Thyroid gland (tissue), 4 donors: ENCODE data around the gene SLX4. TPM values are rescaled to one million over a fixed set of nuclear protein-coding genes. Genes with fewer than 3 reads are reported as not detected.

ENCODE experiments used
- DNase-seq, 2 donors: peaks; one replicate each; pipeline ENCODE4 v3.0.0-alpha.2; 2019
- H3K27ac ChIP-seq, 3 donors: fragments of 200-600 bp; sonication (generic); 1 replicate in 2 of 3; 2 replicates in 1 of 3; pipeline ENCODE4 v1.5.1; 2016 to 2019; ENCODE audit warnings: mild to moderate bottlenecking in 1 of 3, moderate library complexity in 1 of 3
- H3K27me3 ChIP-seq: fragments of 200-600 bp; sonication (generic); one replicate; pipeline ENCODE4 v1.5.1; 2019
- H3K36me3 ChIP-seq, 2 donors: fragments of 200-600 bp; sonication (generic); one replicate each; pipeline ENCODE4 v1.5.1; 2016 to 2019
- H3K4me1 ChIP-seq, 2 donors: fragments of 200-600 bp; sonication (generic); one replicate each; pipeline ENCODE4 v1.5.1; 2017 to 2019
- H3K4me3 ChIP-seq, 3 donors: fragments of 200-600 bp; sonication (generic); replicated peaks in 1 of 3; 1 replicate in 2 of 3; 2 replicates in 1 of 3; pipeline ENCODE4 v1.5.1; 2016; ENCODE audit warnings: mild to moderate bottlenecking in 1 of 3
- H3K9me3 ChIP-seq: fragments of 200-600 bp; sonication (generic); one replicate; pipeline ENCODE4 v1.5.1; 2017
- POLR2A ChIP-seq, 2 donors: fragments of 450-650 bp; IDR thresholded peaks; one replicate each; pipeline ENCODE4 v1.6.1; 2017; ENCODE audit warnings: antibody characterized with exemption in 2 of 2, mild to moderate bottlenecking in 2 of 2, moderate library complexity in 1 of 2
- WGBS, 2 donors: methylation state at CpG; one replicate each; pipeline ENCODE4 v1.1.5; 2017; 5-methylcytosine and 5-hydroxymethylcytosine counted together
- intact Hi-C: fragments of 100-400 bp; cut with DNase I; formaldehyde crosslinking; loops from one replicate; pipeline ENCODE4 v1.15.1; 2023
- total RNA-seq, 4 donors: library from RNA; depleted of rRNA; stranded (reverse); fragments of >200 nt; gene quantifications; one replicate each; pipeline ENCODE4 v1.2.3, GENCODE V29; 2016
- TF ChIP-seq, protein P1 (sequence below), 6 experiments: fragments of 200-600 bp in 3 of 6; fragments of 450-650 bp in 3 of 6; sonication (generic) in 3 of 6; IDR thresholded peaks; one replicate each; pipeline ENCODE4 v1.5.1; 2016 to 2019; ENCODE audit warnings: antibody characterized with exemption in 6 of 6, mild to moderate bottlenecking in 2 of 6, inconsistent platforms in 1 of 6, moderate library complexity in 1 of 6

The SLX4 gene
- total RNA-seq, 4 donors from 2014 or later: 2.7 to 4.9 (median 4.5) TPM

DNA sequence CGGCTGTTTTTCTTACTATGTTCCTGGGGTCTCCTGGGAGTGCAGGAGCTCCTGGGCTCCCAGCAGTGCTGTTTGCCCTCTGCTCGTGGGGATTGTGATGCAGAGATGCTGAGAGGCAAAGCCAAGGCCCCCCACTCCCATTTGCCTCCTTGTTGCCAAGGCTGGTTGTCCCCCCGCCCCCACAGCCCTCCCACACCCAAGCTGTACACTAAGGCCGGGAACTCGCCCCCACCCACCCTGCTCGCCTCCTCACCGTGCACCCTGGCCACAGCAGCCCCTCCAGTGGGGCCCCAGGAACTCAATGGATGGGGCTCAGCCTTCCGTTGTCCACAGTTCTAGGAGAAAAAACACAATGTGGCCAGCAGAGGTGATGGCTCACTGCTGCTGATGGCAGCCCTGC lies 44.4 kb downstream of the SLX4 start:
- H3K4me1 ChIP-seq: no peaks in the 10 kb centered on the region
- H3K27ac ChIP-seq: no peak overlapping the region
- H3K9me3 ChIP-seq: no peaks in the 10 kb centered on the region
- H3K27me3 ChIP-seq: no peaks in the 10 kb centered on the region
- no peak for DNase-seq
- intact Hi-C loops: no loop called here
- TF ChIP-seq POLR2A (IDR thresholded peaks at IDR 0.05): no peak
- TF ChIP-seq, protein P1, sequence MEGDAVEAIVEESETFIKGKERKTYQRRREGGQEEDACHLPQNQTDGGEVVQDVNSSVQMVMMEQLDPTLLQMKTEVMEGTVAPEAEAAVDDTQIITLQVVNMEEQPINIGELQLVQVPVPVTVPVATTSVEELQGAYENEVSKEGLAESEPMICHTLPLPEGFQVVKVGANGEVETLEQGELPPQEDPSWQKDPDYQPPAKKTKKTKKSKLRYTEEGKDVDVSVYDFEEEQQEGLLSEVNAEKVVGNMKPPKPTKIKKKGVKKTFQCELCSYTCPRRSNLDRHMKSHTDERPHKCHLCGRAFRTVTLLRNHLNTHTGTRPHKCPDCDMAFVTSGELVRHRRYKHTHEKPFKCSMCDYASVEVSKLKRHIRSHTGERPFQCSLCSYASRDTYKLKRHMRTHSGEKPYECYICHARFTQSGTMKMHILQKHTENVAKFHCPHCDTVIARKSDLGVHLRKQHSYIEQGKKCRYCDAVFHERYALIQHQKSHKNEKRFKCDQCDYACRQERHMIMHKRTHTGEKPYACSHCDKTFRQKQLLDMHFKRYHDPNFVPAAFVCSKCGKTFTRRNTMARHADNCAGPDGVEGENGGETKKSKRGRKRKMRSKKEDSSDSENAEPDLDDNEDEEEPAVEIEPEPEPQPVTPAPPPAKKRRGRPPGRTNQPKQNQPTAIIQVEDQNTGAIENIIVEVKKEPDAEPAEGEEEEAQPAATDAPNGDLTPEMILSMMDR (IDR thresholded peaks at IDR 0.05): no peak
- 60% methylated on average over 5 to 6 of the region's 8 CpGs for WGBS, 2 donors
- H3K4me3 ChIP-seq: no peak overlapping the region
- H3K36me3 ChIP-seq: no peaks in the 10 kb centered on the region

DNA sequence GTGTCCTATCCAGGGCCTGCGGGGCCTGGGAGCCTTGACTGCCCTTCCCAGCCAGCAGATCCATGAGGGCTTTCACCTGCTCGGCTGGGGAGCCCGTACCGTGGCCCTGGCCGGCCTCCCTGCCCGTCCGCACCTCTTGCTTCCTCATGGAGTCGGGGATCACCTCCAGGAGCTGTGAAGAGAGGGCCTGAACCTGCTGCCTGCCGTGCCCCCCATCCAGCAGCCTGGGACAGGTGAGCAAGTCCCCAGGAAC lies 46.6 kb downstream of the SLX4 start:
- no peak for DNase-seq
- H3K36me3 ChIP-seq: no peaks in the 10 kb centered on the region
- intact Hi-C loops: no loop called here
- no peaks in the 10 kb centered on the region for H3K27me3 ChIP-seq
- WGBS, 2 donors: 50 to 93% methylated on average over 1 to 9 of the region's 9 CpGs
- H3K27ac ChIP-seq: no peak overlapping the region
- H3K9me3 ChIP-seq: no peaks in the 10 kb centered on the region
- TF ChIP-seq, protein P1 (IDR thresholded peaks at IDR 0.05): no peak
- TF ChIP-seq POLR2A (IDR thresholded peaks at IDR 0.05): no peak
- no peaks in the 10 kb centered on the region for H3K4me1 ChIP-seq
- no peak overlapping the region for H3K4me3 ChIP-seq

DNA sequence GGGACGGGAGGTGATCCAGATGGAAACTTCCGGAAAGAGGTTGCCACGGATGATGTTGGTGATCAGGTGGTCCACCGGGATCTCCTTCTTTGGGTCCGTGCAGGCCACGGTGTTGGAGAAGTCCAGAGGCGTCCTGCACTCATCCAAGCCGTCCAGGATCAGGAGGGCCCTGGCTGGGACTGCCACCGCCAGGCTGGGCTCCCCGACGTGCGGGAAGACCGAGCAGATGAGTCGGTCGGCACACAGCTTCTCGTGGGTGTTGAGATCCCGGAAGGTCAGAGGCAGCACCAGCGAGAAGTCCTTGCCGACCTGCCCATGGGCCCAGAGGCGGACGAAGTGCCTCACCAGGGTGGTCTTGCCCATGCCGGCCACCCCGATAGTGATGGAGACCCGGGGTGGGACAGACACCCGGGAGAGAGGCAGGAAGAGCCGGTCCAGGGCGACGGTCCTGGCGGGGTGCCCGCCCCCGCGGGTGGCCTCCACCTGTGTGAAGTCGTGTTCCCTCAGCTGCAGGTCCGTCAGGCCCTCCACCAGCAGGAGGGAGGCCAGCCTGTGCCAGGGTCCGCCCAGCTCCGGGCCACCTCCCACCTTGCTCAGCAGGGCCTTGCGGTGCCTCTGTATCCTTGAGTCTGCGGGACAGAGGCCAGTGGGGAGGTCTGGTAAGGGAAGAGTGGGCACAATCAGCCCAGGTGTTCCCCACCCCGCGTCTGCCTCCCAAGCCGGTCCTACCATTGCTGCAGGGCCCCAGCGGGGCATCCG lies 47.1 kb downstream of the SLX4 start:
- no peak for DNase-seq
- Histone ChIP-seq H3K27ac (no peak overlapping the region), H3K4me3 (no peak overlapping the region), H3K27me3 (no peaks in the 10 kb centered on the region), H3K9me3 (no peaks in the 10 kb centered on the region), H3K4me1 (no peaks in the 10 kb centered on the region), H3K36me3 (no peaks in the 10 kb centered on the region)
- 94 to 95% methylated on average over 25 to 30 of the region's 43 CpGs for WGBS, 2 donors
- intact Hi-C loops: no loop called here
- no peak for TF ChIP-seq POLR2A (IDR thresholded peaks at IDR 0.05)
- TF ChIP-seq, protein P1 (IDR thresholded peaks at IDR 0.05): no peak

DNA sequence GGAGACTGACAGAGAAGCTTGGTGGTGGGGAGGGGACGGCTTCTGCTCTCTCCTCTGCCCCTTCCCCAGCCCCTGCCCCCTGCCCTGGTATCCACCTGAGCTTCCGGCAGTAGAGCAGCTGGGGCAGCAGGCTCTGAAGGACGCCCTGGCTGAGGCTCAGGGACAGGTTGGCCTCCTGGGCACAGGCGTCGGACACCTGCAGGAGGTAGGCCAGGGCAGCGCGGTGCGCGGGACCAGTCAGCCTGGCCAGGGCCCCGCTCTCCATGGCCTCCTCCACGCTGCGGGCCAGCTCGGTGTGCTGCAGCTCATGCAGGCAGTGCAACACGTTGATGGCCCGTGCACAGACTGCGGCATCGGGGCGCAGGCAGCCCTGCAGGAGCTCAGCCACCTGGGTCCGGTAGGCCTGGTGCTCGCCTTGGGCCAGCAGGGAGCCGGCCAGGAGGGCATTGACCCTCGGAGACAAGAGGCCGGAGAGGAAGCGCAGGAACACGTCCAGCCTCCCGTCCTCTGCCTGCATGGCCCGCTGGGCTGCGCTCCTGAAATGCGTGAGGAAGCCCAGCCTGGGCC lies 48.4 kb downstream of the SLX4 start:
- no peaks in the 10 kb centered on the region for H3K9me3 ChIP-seq
- H3K27ac ChIP-seq: no peak overlapping the region
- H3K4me3 ChIP-seq: no peak overlapping the region
- H3K27me3 ChIP-seq: no peaks in the 10 kb centered on the region
- H3K4me1 ChIP-seq: no peaks in the 10 kb centered on the region
- TF ChIP-seq, protein P1 (IDR thresholded peaks at IDR 0.05): no peak
- TF ChIP-seq POLR2A (IDR thresholded peaks at IDR 0.05): no peak
- intact Hi-C loops: no loop called here
- WGBS, 2 donors: 95 to 98% methylated on average over 12 to 22 of the region's 29 CpGs
- H3K36me3 ChIP-seq: no peaks in the 10 kb centered on the region
- no peak for DNase-seq

DNA sequence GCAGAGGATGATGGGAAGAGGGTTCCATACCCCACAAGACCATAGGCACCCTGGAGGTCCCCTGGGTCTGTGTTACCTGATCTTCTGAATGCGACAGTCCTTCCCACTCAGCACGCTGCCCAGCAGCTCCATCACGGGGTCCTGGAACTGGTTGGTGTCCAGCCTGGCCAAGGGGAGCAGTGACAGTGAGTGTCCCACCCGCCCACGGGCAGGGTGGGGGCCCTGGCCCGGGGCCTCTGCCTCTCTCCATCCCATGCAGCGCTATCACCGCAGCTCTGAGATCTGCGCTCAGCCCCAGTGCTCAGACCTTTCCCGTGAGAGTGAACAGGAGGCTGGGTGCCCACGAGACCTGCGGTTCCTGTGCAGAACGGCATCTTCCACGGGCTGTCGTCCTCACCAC lies 49.8 kb downstream of the SLX4 start:
- WGBS, 2 donors: 93 to 95% methylated on average over 9 to 10 of the region's 15 CpGs
- H3K36me3 ChIP-seq: no peaks in the 10 kb centered on the region
- intact Hi-C loops: no loop called here
- H3K9me3 ChIP-seq: no peaks in the 10 kb centered on the region
- DNase-seq: no peak
- H3K27me3 ChIP-seq: no peaks in the 10 kb centered on the region
- H3K4me1 ChIP-seq: no peaks in the 10 kb centered on the region
- no peak overlapping the region for H3K4me3 ChIP-seq
- no peak overlapping the region for H3K27ac ChIP-seq
- TF ChIP-seq POLR2A (IDR thresholded peaks at IDR 0.05): no peak
- TF ChIP-seq, protein P1 (IDR thresholded peaks at IDR 0.05): no peak
